ENCODE results near the gene SPATA3. TPM values are rescaled to one million over a fixed set of nuclear protein-coding genes. Genes with fewer than 3 reads are reported as not detected.

SPATA3 gene
- total and polyA plus RNA-seq, 2 of the 8 experiments (the other 6 are each of a cell fraction or from before 2014, with no cell fraction given), result not detected

DNA sequence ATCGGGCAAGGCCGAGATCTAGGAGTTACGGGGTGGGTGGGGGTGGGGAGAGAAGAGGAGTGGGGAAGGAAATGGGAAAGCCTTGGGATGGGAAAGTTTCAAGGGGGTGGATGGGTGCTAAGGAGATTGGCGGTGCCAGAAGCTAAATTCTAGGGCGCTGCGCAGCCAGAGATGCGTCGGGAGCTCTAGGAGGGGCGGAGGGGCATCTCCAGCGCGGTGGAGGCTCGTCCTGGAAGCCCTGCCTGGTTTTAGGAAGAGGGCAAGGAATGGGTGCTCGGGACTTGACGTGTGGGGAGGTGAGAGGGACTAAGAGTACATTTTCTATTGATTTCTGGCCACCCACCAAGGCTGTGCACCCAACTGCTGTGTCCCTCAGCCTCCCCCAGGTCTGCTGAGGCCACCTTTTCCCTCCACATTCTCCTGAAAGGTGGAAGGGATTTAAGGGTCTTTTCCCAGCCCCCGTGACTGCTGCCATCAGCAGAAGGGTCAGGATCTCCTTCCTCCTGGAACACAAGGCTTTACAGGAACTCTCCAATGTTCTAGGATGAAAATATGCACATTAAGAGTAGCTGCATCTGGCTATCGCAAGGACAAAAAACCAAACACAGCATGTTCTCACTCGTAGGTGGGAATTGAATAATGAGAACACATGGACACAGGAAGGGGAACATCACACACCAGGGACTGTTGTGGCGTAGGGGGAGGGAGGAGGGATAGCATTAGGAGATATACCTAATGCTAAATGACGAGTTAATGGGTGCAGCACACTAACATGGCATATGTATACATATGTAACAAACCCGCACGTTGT lies 42.8 kb downstream of the SPATA3 start:
- no peaks in the 10 kb centered on the region for H3K9me3 ChIP-seq (ENCODE audit: insufficient read depth in 2 of 2, low read depth in 1 of 2, low read length in 1 of 2)
- peaks cover 24 to 36% (median 33%) of the 10 kb centered on the region in 4 experiments for H3K27me3 ChIP-seq (replicated peaks in 1 of 4; ENCODE audit: control insufficient read depth in 3 of 4, extremely low read depth in 1 of 4, insufficient read depth in 3 of 4, low read length in 3 of 4)
- H2BK120ac ChIP-seq (replicated peaks; ENCODE audit: low read depth, low read length), result no peak overlapping the region
- H3K56ac ChIP-seq (replicated peaks; ENCODE audit: insufficient read length, low read depth, low read length), result no peak overlapping the region
- ChIA-PET POLR2A (ENCODE audit: partially characterized antibody) (interaction anchor here (1.0 kb wide), 1 partner anchor 153 kb away, joined by 3 read pairs; no protein-coding TSS in a partner anchor), CTCF (ENCODE audit: partially characterized antibody) (interaction anchor here (0.7 to 7.2 kb wide), 9 partner anchors 14 to 214 kb away, joined by 3 to 38 read pairs (median 4); no protein-coding TSS in a partner anchor)
- no peak overlapping the region for H4K5ac ChIP-seq (ENCODE audit: insufficient read length, low read depth, low read length)
- no peak overlapping the region for H3K23ac ChIP-seq (ENCODE audit: insufficient read length)
- peaks cover 0 to 6% (median under 1%) of the 10 kb centered on the region in 4 experiments; a peak in 4 of 7 replicates for H3K4me1 ChIP-seq (replicated peaks in 1 of 4; ENCODE audit: control insufficient read depth in 3 of 4, insufficient read depth in 4 of 4, low read length in 3 of 4)
- no peak overlapping the region for H3K14ac ChIP-seq (ENCODE audit: insufficient read length)
- H4K91ac ChIP-seq (replicated peaks; ENCODE audit: insufficient read length, low read length), result no peak overlapping the region
- no peak overlapping the region for H2BK5ac ChIP-seq (ENCODE audit: low read depth, low read length)
- FAIRE-seq (no peak), DNase-seq (ENCODE audit: low read depth in 1 of 2, low spot score in 2 of 2) (peak in 1 of 2 experiments; percentile 53)
- no peak overlapping the region for H3K4ac ChIP-seq (replicated peaks; ENCODE audit: insufficient read length, low read depth, low read length)
- H4K20me1 ChIP-seq (replicated peaks in 1 of 2; ENCODE audit: control insufficient read depth in 1 of 2, insufficient read depth in 2 of 2, low read length in 2 of 2), result no peaks in the 10 kb centered on the region
- peak overlapping the region; percentile 33 to 71 (median 46) for H3K4me3 ChIP-seq (ENCODE audit: extremely low read depth in 1 of 4, insufficient read depth in 2 of 4, low read depth in 3 of 4, low read length in 4 of 4)
- H2BK12ac ChIP-seq (ENCODE audit: low read depth, low read length), result peak overlapping the region; percentile 80; the same call in 1 of the 2 replicates
- H4K8ac ChIP-seq (ENCODE audit: extremely low read depth, insufficient read depth, low read length), result no peak overlapping the region
- H2AK5ac ChIP-seq (ENCODE audit: low read depth, low read length), result no peak overlapping the region
- WGBS, 2 experiments (ENCODE audit: extremely low coverage in 1 of 2, insufficient coverage in 1 of 2, insufficient read length in 1 of 2, insufficient replicate concordance in 2 of 2, low coverage in 1 of 2, low lambda C conversion rate in 2 of 2, missing lambda C conversion rate in 1 of 2), result 34% methylated on average over 11 of the region's 21 CpGs; no CpG with 5 or more reads in 1 of the 2 experiments
- 0 out of 2 replicates have a peak overlapping the region, but pooled peaks have one; percentile 32 for H2BK20ac ChIP-seq (ENCODE audit: low read length)
- H2BK15ac ChIP-seq (ENCODE audit: low read length), result no peak overlapping the region
- no peak overlapping the region for H3K18ac ChIP-seq (ENCODE audit: extremely low read depth, low read length)
- H3K9ac ChIP-seq (replicated peaks in 1 of 4; ENCODE audit: extremely low read depth in 1 of 4, low read depth in 3 of 4, low read length in 3 of 4), result no peak overlapping the region
- peak overlapping the region; percentile 76; the same call in 1 of the 2 replicates for H2AFZ ChIP-seq (ENCODE audit: low read length)
- H3K36me3 ChIP-seq (ENCODE audit: control insufficient read depth in 2 of 4, insufficient read depth in 4 of 4, low read length in 3 of 4), result no peaks in the 10 kb centered on the region
- no peaks in the 10 kb centered on the region for H3K79me1 ChIP-seq (ENCODE audit: low read depth, low read length)
- TF ChIP-seq, protein P1, sequence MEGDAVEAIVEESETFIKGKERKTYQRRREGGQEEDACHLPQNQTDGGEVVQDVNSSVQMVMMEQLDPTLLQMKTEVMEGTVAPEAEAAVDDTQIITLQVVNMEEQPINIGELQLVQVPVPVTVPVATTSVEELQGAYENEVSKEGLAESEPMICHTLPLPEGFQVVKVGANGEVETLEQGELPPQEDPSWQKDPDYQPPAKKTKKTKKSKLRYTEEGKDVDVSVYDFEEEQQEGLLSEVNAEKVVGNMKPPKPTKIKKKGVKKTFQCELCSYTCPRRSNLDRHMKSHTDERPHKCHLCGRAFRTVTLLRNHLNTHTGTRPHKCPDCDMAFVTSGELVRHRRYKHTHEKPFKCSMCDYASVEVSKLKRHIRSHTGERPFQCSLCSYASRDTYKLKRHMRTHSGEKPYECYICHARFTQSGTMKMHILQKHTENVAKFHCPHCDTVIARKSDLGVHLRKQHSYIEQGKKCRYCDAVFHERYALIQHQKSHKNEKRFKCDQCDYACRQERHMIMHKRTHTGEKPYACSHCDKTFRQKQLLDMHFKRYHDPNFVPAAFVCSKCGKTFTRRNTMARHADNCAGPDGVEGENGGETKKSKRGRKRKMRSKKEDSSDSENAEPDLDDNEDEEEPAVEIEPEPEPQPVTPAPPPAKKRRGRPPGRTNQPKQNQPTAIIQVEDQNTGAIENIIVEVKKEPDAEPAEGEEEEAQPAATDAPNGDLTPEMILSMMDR (IDR thresholded peaks at IDR 0.05; ENCODE audit: control extremely low read depth in 1 of 3, insufficient read depth in 1 of 3, low read depth in 1 of 3, low read length in 3 of 3), result no peak
- TF ChIP-seq EZH2 (IDR thresholded peaks at IDR 0.05; ENCODE audit: low read depth, low read length, severe bottlenecking), result peak; percentile 9
- no peak overlapping the region for H3K27ac ChIP-seq (ENCODE audit: low read depth, low read length)
- H3K79me2 ChIP-seq (ENCODE audit: control insufficient read depth in 1 of 2, insufficient read depth in 2 of 2, low read length in 2 of 2), result no peaks in the 10 kb centered on the region
- H3K4me2 ChIP-seq (ENCODE audit: insufficient read depth in 1 of 2, low read depth in 2 of 2, low read length in 2 of 2), result peak overlapping the region; percentile 85 to 100
- peaks cover 5% of the 10 kb centered on the region for H3K23me2 ChIP-seq (ENCODE audit: low read depth, low read length)
